PC-9 (cell line): ENCODE measurements around the gene CCDC18.

ENCODE experiments used
- CTCF ChIP-seq: fragments of 200-600 bp; sonication (generic); conservative IDR thresholded peaks from 2 replicates; pipeline ENCODE4 v1.6.1; 2017; ENCODE audit warnings: mixed run types, antibody characterized with exemption, mild to moderate bottlenecking, moderate library complexity
- EZH2 ChIP-seq: fragments of 200-600 bp; sonication (generic); IDR thresholded peaks from 2 replicates; pipeline ENCODE4 v1.8.0; 2017; ENCODE audit warnings: antibody characterized with exemption, low read depth

GRCh38 chr1:93322349-93322748 lies 141.8 kb downstream of the CCDC18 start:
- no peak for TF ChIP-seq CTCF
- no peak for TF ChIP-seq EZH2
